ENCODE results near the gene MYLIP.

MYLIP gene

GRCh38 chr6:16108419-16108818 is 20.5 kb upstream of the MYLIP start:
- DNase-seq: no peak

DNA sequence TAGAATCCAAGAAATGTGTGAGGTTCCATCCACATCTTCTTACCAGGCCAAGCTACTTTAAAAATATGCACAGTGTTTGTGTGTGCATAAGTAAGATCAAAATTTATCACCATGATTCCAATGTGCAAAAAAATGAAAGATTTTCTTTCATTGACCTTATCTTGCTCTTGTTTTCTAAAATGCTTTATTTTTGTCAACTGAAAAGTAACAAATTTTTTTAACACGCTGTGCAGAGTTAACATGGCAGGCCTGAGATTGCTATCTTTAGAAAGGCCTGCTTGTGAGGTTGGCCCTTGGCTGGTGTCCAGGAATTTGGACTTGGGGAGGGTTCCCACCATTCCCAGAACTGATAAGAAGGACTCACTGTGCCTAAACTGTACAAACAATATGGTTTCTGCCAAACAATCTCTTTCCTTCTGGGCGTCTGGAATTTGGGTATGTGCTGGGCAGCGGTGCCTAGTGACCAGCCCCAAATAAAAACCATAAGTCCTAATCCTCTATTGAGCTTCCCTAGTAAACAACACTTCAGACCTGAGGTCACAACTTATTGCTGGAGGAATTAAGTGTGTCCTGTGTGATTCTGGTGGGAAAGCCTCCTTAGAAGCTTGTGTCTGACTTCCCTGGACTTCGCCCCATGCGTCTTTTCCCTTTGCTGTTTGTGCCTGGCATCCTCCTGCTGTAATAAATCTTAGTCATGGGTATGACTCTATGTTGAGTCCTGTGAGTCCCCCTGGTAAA is 19.8 kb upstream of the MYLIP start:
- DNase-seq: no peak

DNA sequence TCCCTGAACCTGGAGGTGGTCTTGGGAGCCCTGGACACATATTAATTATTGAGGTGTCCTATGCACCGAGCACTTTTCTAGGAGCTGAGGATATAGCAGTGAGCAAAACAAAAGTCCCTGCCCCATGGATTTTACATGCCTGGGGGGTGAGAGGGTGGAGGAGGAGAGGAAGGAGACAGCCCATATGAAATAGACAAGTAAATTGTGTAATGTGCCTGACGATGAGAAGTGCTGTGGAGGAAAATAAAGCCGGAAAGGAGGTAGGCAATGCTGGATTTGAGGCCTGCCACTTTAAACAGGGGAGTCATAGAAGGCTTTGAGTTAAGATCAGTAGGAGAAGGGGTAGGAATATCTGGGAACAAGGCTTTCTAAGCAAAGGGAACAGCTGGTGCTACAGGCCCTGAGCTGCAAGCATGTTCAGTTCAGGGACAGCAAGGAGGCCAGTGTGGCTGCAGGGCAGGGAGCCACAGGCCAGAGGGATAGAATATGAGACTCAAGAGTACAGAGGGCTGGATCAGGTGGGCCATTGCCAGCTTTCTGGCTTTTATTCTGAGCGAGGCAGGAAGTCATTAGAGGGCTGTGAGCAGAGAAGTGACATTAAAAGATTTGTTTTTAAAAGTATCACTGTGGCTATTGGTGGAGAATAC is 19.1 kb upstream of the MYLIP start:
- no peak for DNase-seq

GRCh38 chr6:16118825-16119224 is 10.1 kb upstream of the MYLIP start:
- no peak for DNase-seq

DNA sequence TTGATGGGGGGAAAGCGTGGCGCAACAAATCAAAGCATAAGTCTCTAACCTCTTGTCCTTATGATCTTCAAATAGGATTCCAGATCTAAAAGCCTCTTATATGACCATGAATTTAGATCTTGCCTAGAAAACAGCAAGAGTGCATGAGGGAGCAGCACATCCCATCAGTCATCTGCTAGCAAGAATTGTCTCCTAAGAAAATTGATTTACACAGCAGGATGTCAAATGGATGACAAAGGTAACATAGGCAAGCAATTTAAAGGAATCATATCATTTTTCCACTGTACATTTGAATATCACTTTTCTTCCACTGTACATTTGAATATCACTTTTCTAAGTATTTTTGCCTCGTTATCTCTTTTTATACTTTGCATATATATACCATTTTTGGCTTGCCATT is 7.5 kb upstream of the MYLIP start:
- DNase-seq: no peak

GRCh38 chr6:16122197-16122596 is 6.7 kb upstream of the MYLIP start:
- DNase-seq: no peak

DNA sequence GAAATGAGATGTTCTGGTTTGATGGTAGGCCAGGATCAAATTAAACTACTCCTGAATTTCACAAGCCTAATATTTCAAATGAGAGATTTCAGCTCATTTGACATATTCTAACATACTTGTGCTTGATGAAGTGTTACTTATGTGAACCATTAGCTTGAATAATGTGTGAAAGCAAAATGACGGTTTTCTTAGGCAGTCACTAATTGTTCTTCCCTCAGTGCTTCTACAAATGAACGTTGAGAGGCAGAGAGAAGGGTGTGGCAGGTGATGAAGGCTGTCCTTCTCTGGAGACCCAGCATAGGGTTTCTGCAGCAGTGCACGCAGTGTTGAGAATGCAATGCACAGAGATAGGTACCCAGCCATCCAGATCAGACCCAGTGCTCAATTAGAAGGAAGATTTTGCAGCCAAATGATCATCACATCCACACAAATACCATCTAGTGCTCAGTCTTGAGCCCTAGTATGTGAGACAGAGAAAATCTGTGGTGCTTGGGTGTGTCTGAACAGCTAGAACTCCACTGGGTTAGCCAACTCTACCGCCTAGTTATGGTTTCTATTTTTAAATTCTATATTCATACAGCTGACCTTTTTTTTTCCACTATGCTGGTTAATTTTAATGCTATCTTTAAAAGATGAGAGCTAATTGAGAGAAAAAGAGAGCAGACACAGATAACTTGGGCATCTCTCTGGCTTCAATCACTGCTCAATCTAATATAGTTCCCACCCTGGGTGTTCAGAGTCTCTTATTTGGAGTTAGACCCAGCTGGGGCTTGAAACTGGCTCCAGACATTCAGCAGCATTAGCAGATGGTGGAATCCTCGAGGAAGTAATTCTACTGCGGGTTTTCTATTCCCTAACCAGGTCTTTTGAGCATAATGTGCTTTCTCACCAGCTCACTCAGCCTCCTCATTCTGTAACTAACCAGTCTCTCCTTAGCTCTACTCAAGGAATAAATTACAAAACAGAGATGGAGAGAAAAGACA is 4.4 kb upstream of the MYLIP start:
- no peak for DNase-seq

DNA sequence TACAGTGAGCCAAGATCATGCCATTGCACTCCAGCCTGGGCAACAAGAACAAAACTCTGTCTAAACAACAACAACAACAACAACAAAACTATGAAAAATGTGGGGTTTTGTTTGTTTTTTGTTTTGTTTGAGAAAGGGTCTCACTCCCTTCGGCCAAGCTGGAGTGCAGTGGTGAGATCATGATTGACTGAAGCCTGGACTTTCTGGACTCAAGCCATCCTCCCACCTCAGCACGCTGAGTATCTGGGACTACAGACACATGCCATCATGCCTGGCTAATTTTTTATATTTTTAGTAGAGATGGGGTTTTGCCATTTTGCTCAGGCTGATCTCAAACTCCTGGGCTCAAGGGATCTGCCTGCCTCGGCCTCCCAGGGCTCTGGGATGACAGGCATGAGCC is 2.8 kb upstream of the MYLIP start:
- no peak for DNase-seq

GRCh38 chr6:16126861-16127260 is 2.0 kb upstream of the MYLIP start:
- no peak for DNase-seq

DNA sequence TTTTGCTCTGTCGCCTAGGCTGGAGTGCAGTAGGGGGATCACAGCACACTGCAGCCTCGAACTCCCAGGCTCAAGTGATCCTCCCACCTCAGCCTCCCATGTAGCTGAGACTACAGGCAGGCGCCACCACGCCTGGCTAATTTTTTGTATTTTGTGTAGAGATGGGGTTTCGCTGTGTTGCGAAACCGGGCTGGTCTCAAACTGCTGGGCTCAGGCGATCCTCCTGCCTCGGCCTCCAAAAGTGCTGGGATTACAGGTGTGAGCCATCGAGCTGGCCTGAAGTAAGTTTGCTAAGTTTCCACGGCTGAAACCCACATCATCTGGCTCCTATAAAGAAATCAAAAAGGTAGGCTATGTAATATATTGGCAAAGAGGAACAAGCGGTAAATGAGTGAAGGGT is 1.4 kb upstream of the MYLIP start:
- DNase-seq: no peak

DNA sequence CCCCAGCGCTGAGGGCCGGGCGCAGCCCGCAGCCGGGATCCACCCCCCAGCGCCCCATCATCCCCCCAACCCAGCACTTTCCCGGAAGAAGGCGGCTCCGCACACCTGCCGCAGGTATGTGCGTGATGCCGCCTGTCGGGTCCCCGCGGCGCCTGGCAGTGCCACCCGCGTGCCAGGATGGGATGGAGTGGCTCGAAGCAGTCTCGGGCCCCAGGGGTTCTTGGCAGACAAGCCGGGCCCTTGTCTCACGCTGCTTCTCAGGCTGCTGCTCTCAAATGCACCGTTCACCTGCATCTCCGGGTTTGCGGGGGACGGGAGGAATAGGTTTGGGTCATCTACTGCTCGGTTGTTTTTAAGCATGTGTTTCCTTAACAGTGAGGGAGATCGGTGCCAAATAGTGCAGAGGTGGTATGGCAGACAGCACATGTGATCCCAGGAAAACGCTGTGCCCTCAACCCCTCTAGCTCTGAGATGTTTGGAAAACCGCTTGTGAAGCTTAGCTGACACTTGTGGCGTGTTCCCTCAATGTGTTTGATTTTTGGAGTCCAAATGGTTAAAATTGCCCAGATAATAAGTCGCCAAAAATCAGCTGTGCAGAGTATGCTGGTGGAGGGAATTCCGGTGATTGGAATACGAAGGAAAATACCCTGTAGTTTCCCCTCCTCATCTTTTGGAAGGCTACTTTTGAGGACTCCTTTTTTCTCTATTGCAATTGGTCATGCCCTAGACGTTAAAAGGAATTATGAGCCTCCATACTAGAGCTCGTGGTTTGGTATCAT is 926 bp downstream of the MYLIP start:
- DNase-seq: no peak

GRCh38 chr6:16130437-16130891 is 1.6 kb downstream of the MYLIP start:
- no peak for DNase-seq

- peak; percentile 80 for DNase-seq
Measured at GRCh38 chr6:16130932-16131387, 2.1 kb downstream of the MYLIP start.

- DNase-seq: no peak
Measured at GRCh38 chr6:16132909-16133308, 4.0 kb downstream of the MYLIP start.

DNA sequence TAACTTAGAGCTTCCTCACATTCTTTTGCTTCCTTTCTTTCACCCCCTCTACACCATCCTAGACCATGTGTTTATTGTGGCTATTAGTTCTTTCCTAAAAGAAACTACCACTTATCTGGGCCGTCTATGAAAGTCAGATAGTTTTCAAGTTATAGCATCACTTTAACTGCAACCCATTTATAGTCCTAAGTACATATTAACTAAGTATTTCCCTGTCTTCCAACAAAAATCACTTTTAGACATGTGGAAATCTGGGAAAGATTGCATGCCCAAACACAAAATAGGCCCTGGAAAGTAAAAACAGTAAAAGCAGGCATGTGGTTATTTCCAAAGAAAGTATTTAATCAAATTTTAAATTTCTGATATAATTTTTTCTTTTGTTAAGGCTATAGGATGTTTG is 5.5 kb downstream of the MYLIP start:
- no peak for DNase-seq

DNA sequence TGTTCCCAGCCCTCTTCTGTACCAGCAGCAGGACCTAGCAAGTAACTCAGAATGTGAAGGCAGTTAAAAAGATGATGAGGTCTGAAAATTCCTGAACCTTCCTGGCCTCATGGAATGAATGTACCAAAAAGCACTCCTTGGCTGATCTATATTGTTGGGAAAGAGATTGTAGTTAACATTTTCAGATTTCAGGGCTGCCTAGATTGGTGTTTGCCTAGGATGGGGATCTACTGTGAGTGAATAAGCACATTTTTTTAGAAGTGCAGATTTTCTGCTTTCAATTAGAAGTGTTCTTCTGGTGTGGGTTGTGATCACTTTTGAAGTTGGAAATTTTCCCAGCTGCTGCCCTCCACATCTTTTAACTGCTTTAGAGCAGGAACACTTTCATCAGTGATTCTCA is 6.2 kb downstream of the MYLIP start:
- no peak for DNase-seq

GRCh38 chr6:16136091-16136490 is 7.2 kb downstream of the MYLIP start:
- no peak for DNase-seq

- peak; percentile 78 for DNase-seq
Measured at GRCh38 chr6:16136621-16137450, 8.0 kb downstream of the MYLIP start.

GRCh38 chr6:16137451-16137801 is 8.5 kb downstream of the MYLIP start:
- no peak for DNase-seq

DNA sequence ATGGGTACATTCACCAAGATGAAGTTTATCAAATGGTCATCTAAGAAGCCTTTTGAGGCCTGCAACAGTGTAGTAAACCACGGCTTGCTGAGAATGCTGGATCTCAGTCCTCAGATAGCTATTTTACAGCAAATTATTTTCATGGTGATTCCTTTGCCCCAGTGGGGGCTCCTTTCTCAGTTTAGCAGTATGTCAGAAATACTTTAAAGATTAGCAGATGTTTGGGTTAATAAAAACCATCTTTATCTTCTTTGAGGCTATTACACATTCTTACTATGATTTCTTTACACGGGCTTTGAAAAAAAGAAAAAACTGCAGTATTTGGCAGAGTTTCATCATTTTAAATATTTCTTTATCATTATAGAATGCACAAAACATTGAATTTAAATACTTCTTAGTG is 10.7 kb downstream of the MYLIP start:
- peak; percentile 63 for DNase-seq

DNA sequence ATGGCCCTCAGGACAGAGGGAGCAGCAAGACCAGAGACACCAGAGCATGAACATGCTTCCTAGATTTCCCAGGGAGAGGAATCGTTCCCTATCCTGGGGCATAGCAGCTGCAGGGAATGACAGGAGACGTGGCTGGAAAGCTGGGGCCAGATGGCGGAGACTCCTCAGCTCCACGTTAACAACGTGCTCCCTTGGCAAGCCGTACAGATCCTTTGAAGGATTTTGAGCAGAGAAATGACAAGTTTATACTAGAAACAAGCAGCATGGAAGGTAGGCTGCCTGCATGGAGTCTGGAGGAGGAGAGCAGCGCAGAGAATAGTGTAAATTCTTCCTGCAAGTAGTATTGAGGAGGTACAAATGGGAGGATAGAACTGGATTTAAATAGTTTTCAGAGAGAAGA is 11.7 kb downstream of the MYLIP start:
- DNase-seq: no peak
